Ishikawa (cell line): ENCODE data around the gene BTBD7.

Source experiments
- RAD21 ChIP-seq: IDR thresholded peaks from 2 replicates; pipeline ENCODE4 v1.6.1; 2012; ENCODE audit warnings: low read depth
- REST ChIP-seq: IDR thresholded peaks from 2 replicates; pipeline ENCODE4 v1.6.1; 2012; ENCODE audit warnings: low read depth, mild to moderate bottlenecking
- TAF1 ChIP-seq: IDR thresholded peaks from 2 replicates; pipeline ENCODE4 v1.6.1; 2012; ENCODE audit warnings: low read depth, mild to moderate bottlenecking
- TEAD4 ChIP-seq: IDR thresholded peaks from 2 replicates; pipeline ENCODE4 v1.6.1; 2012

- no peak for TF ChIP-seq TAF1
- no peak for TF ChIP-seq RAD21
- no peak for TF ChIP-seq TEAD4
- TF ChIP-seq REST, result no peak
Measured at GRCh38 chr14:93295541-93296220, 37.2 kb downstream of the BTBD7 start.
